ENCODE results near the gene PLVAP.

GRCh38 chr19:17385878-17386611 is 8.9 kb upstream of the PLVAP start:
- no peak for TF ChIP-seq GATA2 (IDR thresholded peaks at IDR 0.05; ENCODE audit: low read depth, low read length)
- no peak for TF ChIP-seq GATA3 (IDR thresholded peaks at IDR 0.05; ENCODE audit: low read depth, low read length)
